Measurements from ENCODE around the gene C15orf61.

Gene C15orf61

GRCh38 chr15:67520321-67521028, 456 bp upstream of the C15orf61 start:
- Histone ChIP-seq H3K9ac (ENCODE audit: low read depth, low read length) (peak overlapping the region; percentile 90), H3K9me3 (replicated peaks; ENCODE audit: low read length) (no peaks in the 10 kb centered on the region), H3K27me3 (ENCODE audit: control insufficient read depth, insufficient read depth, low read length) (no peaks in the 10 kb centered on the region), H3K4me3 (ENCODE audit: low read length) (peak overlapping the region; percentile 98), H3K36me3 (ENCODE audit: insufficient read depth, low read length) (no peaks in the 10 kb centered on the region), H3K4me1 (ENCODE audit: control insufficient read depth, insufficient read depth, low read length) (peaks cover 25% of the 10 kb centered on the region), H3K4me2 (ENCODE audit: low read length) (peak overlapping the region; percentile 99)

DNA sequence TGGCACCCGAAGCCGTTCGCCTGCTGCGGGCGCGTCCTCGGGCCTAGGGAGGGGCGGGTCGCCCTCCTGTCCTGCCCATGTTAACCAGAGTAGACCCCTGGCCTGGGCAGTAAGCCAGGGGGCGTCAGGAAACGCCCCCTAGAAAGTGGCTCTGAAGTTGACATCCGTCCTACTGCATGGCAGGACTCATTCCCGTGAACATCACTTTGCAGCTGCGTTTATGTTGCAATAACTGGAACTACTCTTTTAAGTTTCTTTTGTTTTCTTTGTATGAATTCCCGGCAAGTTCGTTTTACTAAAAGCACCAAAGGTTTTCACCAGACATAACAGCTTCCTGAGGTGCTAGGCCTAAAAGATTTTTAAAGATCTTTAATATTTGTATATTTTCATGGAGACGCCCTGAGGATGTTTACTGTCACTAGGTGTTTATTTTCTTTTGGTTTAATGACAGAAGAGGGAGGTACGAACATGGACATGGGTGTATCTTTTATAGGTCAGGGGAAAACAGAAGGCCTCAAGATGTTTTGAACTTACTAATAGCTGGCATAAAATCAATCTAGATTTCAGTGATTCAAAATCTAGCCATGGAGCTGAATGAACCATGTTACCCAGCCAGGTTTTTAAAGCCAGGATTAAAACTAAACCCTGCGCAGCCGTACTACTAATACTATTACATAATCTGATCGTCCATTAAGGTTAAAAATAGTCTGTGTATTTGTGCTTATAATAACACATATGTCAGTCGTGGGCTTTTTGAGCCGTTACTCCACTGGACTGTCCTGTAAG, 1.0 kb downstream of the C15orf61 start:
- Histone ChIP-seq H3K4me2 (ENCODE audit: low read length) (peak overlapping the region; percentile 99), H3K36me3 (ENCODE audit: insufficient read depth, low read length) (peaks cover 7% of the 10 kb centered on the region), H3K9me3 (replicated peaks; ENCODE audit: low read length) (no peaks in the 10 kb centered on the region), H3K4me1 (ENCODE audit: control insufficient read depth, insufficient read depth, low read length) (peaks cover 25% of the 10 kb centered on the region), H3K9ac (ENCODE audit: low read depth, low read length) (peak overlapping the region; percentile 90), H3K4me3 (ENCODE audit: low read length) (peak overlapping the region; percentile 98), H3K27me3 (ENCODE audit: control insufficient read depth, insufficient read depth, low read length) (no peaks in the 10 kb centered on the region)

DNA sequence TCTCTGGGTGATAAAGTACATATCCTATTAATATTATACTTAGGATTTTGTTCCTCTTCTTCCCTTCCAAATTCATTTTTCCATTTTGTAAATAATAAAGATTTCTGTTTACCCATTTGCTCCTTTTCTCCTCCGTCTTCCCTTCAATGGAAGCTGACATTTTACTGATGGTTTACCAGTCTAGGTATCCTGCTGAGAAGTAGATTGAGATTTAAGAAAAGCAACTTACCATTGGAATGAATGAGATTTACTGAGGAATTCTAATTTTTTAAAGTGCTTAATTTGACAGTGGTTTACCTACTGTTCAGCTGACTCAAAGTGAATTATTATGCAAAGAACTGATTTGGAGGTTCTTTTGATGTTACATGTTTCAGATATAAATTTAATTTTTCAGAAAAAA, 2.4 kb downstream of the C15orf61 start:
- peak overlapping the region; percentile 98 for H3K4me3 ChIP-seq (ENCODE audit: low read length)
- peaks cover 25% of the 10 kb centered on the region for H3K4me1 ChIP-seq (ENCODE audit: control insufficient read depth, insufficient read depth, low read length)
- H3K27me3 ChIP-seq (ENCODE audit: control insufficient read depth, insufficient read depth, low read length): no peaks in the 10 kb centered on the region
- H3K4me2 ChIP-seq (ENCODE audit: low read length): peak overlapping the region; percentile 99
- no peaks in the 10 kb centered on the region for H3K9me3 ChIP-seq (replicated peaks; ENCODE audit: low read length)
- peak overlapping the region; percentile 90 for H3K9ac ChIP-seq (ENCODE audit: low read depth, low read length)
- H3K36me3 ChIP-seq (ENCODE audit: insufficient read depth, low read length): peaks cover 14% of the 10 kb centered on the region

DNA sequence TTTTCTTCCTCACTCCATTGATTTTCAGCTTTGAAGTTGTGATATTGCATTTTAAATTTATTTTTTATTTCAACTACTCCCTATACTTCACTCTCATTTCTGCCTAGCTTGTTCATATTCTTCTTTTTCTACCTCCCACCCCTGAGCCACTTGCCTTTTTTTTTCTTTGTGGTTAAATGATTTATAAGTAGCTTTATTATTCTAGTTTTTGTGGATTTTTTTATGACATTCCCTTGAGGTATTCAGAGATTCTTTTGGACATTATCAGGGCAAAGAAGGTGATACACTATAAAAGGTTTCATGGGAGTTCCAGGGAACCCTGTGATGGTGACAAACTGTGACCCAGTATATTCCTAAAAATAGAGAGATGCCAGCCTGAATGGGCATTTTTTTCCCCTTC, 3.3 kb downstream of the C15orf61 start:
- Histone ChIP-seq H3K9me3 (replicated peaks; ENCODE audit: low read length) (no peaks in the 10 kb centered on the region), H3K4me1 (ENCODE audit: control insufficient read depth, insufficient read depth, low read length) (peaks cover 25% of the 10 kb centered on the region), H3K27me3 (ENCODE audit: control insufficient read depth, insufficient read depth, low read length) (no peaks in the 10 kb centered on the region), H3K36me3 (ENCODE audit: insufficient read depth, low read length) (peaks cover 15% of the 10 kb centered on the region), H3K4me3 (ENCODE audit: low read length) (no peak overlapping the region), H3K9ac (ENCODE audit: low read depth, low read length) (no peak overlapping the region), H3K4me2 (ENCODE audit: low read length) (no peak overlapping the region)

DNA sequence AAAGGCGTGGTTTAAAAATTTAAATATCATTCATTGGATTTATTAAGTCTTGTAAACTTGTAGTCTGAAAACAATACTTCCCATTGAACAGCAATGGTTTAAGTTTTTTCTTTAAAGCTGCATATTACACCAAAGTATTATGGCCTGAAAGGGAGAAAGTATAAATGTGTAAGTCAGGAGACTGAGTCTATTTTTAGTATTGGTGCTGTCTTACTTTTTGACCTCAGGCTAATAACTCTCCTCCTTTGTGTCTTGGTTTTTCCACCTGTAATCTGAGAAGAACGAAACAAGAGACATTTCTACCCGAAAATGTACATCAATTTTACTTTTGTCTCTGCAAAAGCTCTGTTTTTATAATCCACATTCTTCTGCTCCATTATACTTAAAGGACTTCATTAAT, 7.6 kb downstream of the C15orf61 start:
- no peak overlapping the region for H3K4me3 ChIP-seq (ENCODE audit: low read length)
- no peaks in the 10 kb centered on the region for H3K9me3 ChIP-seq (replicated peaks; ENCODE audit: low read length)
- peaks cover 18% of the 10 kb centered on the region for H3K4me1 ChIP-seq (ENCODE audit: control insufficient read depth, insufficient read depth, low read length)
- H3K36me3 ChIP-seq (ENCODE audit: insufficient read depth, low read length): peaks cover 15% of the 10 kb centered on the region
- no peak overlapping the region for H3K4me2 ChIP-seq (ENCODE audit: low read length)
- no peaks in the 10 kb centered on the region for H3K27me3 ChIP-seq (ENCODE audit: control insufficient read depth, insufficient read depth, low read length)
- H3K9ac ChIP-seq (ENCODE audit: low read depth, low read length): no peak overlapping the region

DNA sequence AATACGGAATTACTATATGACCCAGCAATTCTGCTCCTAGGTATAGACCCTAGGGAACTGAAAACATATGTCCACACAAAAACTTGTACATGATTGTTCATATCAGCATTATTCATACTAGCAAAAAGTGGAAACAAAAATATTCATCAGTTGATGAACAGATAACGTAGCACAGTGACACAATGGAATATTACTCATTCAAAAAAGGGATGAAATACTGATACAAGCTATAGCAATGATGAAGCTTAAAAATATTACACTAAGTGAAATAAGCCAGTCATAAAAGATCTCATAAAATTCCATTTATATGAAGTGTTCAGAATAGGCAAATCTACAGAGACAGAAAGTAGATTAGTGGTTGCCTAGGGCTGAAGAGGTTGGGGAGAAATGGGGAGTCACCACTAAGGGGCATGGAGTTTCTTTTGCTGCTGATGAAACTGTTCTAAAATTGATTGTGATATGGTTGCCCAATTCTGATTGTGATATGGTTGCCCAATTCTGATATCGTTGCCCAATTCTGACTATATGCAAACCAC, 10.5 kb downstream of the C15orf61 start:
- no peaks in the 10 kb centered on the region for H3K27me3 ChIP-seq (ENCODE audit: control insufficient read depth, insufficient read depth, low read length)

DNA sequence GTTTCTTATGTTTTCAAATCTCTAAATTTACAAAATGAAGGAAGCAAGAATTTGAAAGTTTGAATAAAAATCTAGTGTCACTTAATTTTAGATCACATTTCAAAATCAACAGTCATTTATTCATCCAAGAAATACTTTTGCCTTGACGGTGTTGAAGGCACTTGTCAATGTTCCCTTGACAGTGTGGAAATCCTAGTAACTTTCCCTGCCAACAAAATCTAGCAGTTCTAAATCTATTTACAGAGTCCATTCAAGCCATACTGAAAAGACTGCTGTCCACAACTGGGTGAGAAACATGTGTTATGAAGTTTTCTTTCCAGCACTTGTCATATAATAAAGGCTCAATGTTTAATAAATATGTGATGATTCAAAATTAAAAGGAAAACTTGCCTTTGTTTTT, 12.9 kb downstream of the C15orf61 start:
- H3K27me3 ChIP-seq (ENCODE audit: control insufficient read depth, insufficient read depth, low read length): no peaks in the 10 kb centered on the region
- peaks cover 12% of the 10 kb centered on the region for H3K4me1 ChIP-seq (ENCODE audit: control insufficient read depth, insufficient read depth, low read length)
- no peaks in the 10 kb centered on the region for H3K9me3 ChIP-seq (replicated peaks; ENCODE audit: low read length)
- H3K4me2 ChIP-seq (ENCODE audit: low read length): no peak overlapping the region
- no peak overlapping the region for H3K9ac ChIP-seq (ENCODE audit: low read depth, low read length)
- H3K36me3 ChIP-seq (ENCODE audit: insufficient read depth, low read length): no peaks in the 10 kb centered on the region
- no peak overlapping the region for H3K4me3 ChIP-seq (ENCODE audit: low read length)

More for the DNA sequence above, 10.5 kb downstream of the C15orf61 start:
- no peak overlapping the region for H3K9ac ChIP-seq (ENCODE audit: low read depth, low read length)
- no peaks in the 10 kb centered on the region for H3K9me3 ChIP-seq (replicated peaks; ENCODE audit: low read length)
- H3K4me1 ChIP-seq (ENCODE audit: control insufficient read depth, insufficient read depth, low read length): peaks cover 12% of the 10 kb centered on the region
- peak overlapping the region; percentile 7 for H3K4me3 ChIP-seq (ENCODE audit: low read length)
- peaks cover 10% of the 10 kb centered on the region for H3K36me3 ChIP-seq (ENCODE audit: insufficient read depth, low read length)
- peak overlapping the region; percentile 26 for H3K4me2 ChIP-seq (ENCODE audit: low read length)

DNA sequence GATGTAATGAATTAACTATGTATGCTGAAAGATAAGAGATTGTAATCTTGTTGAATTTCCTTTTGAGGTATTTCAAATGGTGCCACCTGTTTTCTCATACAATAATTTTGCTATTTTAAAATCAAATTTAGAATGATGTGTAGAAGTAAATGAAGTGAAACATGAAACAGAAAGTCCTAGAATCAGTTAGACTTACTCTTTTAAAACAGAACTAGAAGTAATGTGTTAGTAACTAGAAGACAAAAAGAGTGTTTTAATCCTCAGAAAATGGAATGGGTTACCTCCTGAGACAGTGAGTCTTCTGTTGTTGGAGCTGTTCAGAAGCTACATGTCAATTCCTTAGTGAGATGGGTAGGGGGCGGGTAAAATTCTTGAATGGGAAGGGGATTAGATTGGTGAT, 13.4 kb downstream of the C15orf61 start:
- Histone ChIP-seq H3K4me3 (ENCODE audit: low read length) (no peak overlapping the region), H3K9me3 (replicated peaks; ENCODE audit: low read length) (no peaks in the 10 kb centered on the region), H3K36me3 (ENCODE audit: insufficient read depth, low read length) (no peaks in the 10 kb centered on the region), H3K4me2 (ENCODE audit: low read length) (no peak overlapping the region), H3K9ac (ENCODE audit: low read depth, low read length) (no peak overlapping the region), H3K4me1 (ENCODE audit: control insufficient read depth, insufficient read depth, low read length) (peaks cover 12% of the 10 kb centered on the region), H3K27me3 (ENCODE audit: control insufficient read depth, insufficient read depth, low read length) (no peaks in the 10 kb centered on the region)

DNA sequence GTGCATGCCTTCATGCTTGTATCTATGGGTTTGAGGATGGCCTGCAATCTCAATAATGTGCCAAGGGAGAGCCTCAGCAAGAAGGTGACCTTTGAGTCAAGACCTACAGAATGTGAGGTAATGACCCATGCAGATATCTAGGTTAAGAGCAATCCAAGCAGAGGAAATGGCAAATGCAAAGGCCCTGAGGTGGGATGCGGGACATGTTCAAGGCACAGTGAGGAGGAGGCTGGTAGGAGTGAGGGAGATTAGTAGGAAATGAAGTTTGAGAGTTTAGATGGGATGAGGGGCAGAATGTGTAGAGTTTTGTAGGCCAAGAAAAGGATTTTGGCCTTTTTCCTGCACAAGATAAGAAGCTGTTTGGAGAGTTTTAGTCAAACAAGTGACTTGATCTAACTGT, 16.8 kb downstream of the C15orf61 start:
- no peak overlapping the region for H3K4me2 ChIP-seq (ENCODE audit: low read length)
- H3K4me3 ChIP-seq (ENCODE audit: low read length): no peak overlapping the region
- H3K9ac ChIP-seq (ENCODE audit: low read depth, low read length): no peak overlapping the region
- H3K27me3 ChIP-seq (ENCODE audit: control insufficient read depth, insufficient read depth, low read length): no peaks in the 10 kb centered on the region
- no peaks in the 10 kb centered on the region for H3K9me3 ChIP-seq (replicated peaks; ENCODE audit: low read length)
- H3K4me1 ChIP-seq (ENCODE audit: control insufficient read depth, insufficient read depth, low read length): peaks cover 5% of the 10 kb centered on the region
- H3K36me3 ChIP-seq (ENCODE audit: insufficient read depth, low read length): no peaks in the 10 kb centered on the region

- Histone ChIP-seq H3K4me3 (ENCODE audit: low read length) (peak within 1 kb of the TSS; percentile 90), H3K9ac (ENCODE audit: low read depth, low read length) (peak within 1 kb of the TSS; percentile 84), H3K4me1 (ENCODE audit: control insufficient read depth, insufficient read depth, low read length) (peaks cover 17% of the 10 kb centered on the region), H3K36me3 (ENCODE audit: insufficient read depth, low read length) (peaks cover 2% of the 10 kb centered on the region), H3K4me2 (ENCODE audit: low read length) (peak within 1 kb of the TSS; percentile 99), H3K27me3 (ENCODE audit: control insufficient read depth, insufficient read depth, low read length) (no peaks in the 10 kb centered on the region), H3K9me3 (replicated peaks; ENCODE audit: low read length) (no peaks in the 10 kb centered on the region)
Observed at GRCh38 chr15:67542420-67543347, 21.8 kb downstream of the C15orf61 start, which contains the start of gene MAP2K5. Gene MAP2K5, plus strand, starts transcription at chr15:67542703. Its CDS starts 633 bp downstream, at chr15:67543336.

DNA sequence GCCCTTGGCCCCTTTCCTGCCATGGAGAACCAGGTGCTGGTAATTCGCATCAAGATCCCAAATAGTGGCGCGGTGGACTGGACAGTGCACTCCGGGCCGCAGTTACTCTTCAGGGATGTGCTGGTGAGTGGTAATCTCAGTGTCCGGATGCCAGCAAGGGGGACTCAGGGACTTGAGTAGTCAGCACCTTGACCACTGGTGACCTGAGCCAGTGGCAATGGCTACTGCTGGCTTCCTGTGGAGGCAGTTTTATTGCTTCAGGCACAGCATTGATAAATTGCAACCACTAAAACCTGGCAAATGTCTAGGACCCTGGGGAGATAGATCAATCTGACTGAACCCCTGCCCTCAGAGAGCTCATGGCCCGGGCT, 22.4 kb downstream of the C15orf61 start:
- H3K4me1 ChIP-seq (ENCODE audit: control insufficient read depth, insufficient read depth, low read length): peaks cover 23% of the 10 kb centered on the region
- H3K9ac ChIP-seq (ENCODE audit: low read depth, low read length): peak overlapping the region; percentile 84
- peaks cover 2% of the 10 kb centered on the region for H3K36me3 ChIP-seq (ENCODE audit: insufficient read depth, low read length)
- no peaks in the 10 kb centered on the region for H3K27me3 ChIP-seq (ENCODE audit: control insufficient read depth, insufficient read depth, low read length)
- peak overlapping the region; percentile 99 for H3K4me2 ChIP-seq (ENCODE audit: low read length)
- H3K9me3 ChIP-seq (replicated peaks; ENCODE audit: low read length): no peaks in the 10 kb centered on the region
- H3K4me3 ChIP-seq (ENCODE audit: low read length): peak overlapping the region; percentile 90
